Adrenal gland (tissue), 5 donors: ENCODE data around the gene BCLAF1.

Experiments used
- CTCF ChIP-seq, 6 experiments: fragments of 450-650 bp in 4 of 6; fragments of 200-600 bp in 2 of 6; sonication (generic) in 1 of 6; IDR thresholded peaks; 1 replicate in 5 of 6; 2 replicates in 1 of 6; pipeline versions ENCODE4 v1.5.1 to v1.8.0; 2016 to 2021; ENCODE audit warnings: antibody characterized with exemption in 6 of 6, mild to moderate bottlenecking in 2 of 6, moderate library complexity in 1 of 6
- POLR2A ChIP-seq, 2 donors: fragments of 450-650 bp; IDR thresholded peaks; one replicate each; pipeline ENCODE4 v1.6.1; 2017; ENCODE audit warnings: antibody characterized with exemption in 2 of 2, mild to moderate bottlenecking in 2 of 2, moderate library complexity in 1 of 2
- donor health status: DM: no; HTN: no; CAD: no.

GRCh38 chr6:136282906-136283305 is 6.7 kb downstream of the BCLAF1 start:
- TF ChIP-seq CTCF (IDR thresholded peaks at IDR 0.05) (no peak), POLR2A (IDR thresholded peaks at IDR 0.05) (no peak)
